ENCODE measurements around the gene TMEM232.

Gene TMEM232

GRCh38 chr5:110431603-110432002 lies 294.9 kb downstream of the TMEM232 start:
- Histone ChIP-seq H3K27ac (no peak overlapping the region), H3K9me3 (no peaks in the 10 kb centered on the region), H3K4me3 (no peak overlapping the region), H3K4me1 (no peaks in the 10 kb centered on the region), H3K27me3 (no peaks in the 10 kb centered on the region), H3K36me3 (no peaks in the 10 kb centered on the region)
- no peak for TF ChIP-seq CTCF (IDR thresholded peaks at IDR 0.05)
- intact Hi-C loops (cut with DNase I; ENCODE audit: low total_unique reads): no loop called here
- no peak for DNase-seq

GRCh38 chr5:110414360-110414759 lies 312.1 kb downstream of the TMEM232 start:
- Histone ChIP-seq H3K4me1 (no peaks in the 10 kb centered on the region), H3K27me3 (no peaks in the 10 kb centered on the region), H3K9me3 (no peaks in the 10 kb centered on the region), H3K36me3 (no peaks in the 10 kb centered on the region), H3K4me3 (no peak overlapping the region), H3K27ac (no peak overlapping the region)
- intact Hi-C loops (cut with DNase I; ENCODE audit: low total_unique reads): no loop called here
- DNase-seq: no peak
- peak; percentile 39 to 47 for TF ChIP-seq CTCF (IDR thresholded peaks at IDR 0.05)

- no peaks in the 10 kb centered on the region for H3K4me1 ChIP-seq
- no peaks in the 10 kb centered on the region for H3K27me3 ChIP-seq
- H3K4me3 ChIP-seq: no peak overlapping the region
- intact Hi-C loops (cut with DNase I; ENCODE audit: low total_unique reads): no loop called here
- no peaks in the 10 kb centered on the region for H3K36me3 ChIP-seq
- no peak for DNase-seq
- TF ChIP-seq CTCF (IDR thresholded peaks at IDR 0.05): no peak
- H3K27ac ChIP-seq: no peak overlapping the region
- H3K9me3 ChIP-seq: no peaks in the 10 kb centered on the region
These were observed 312.6 kb downstream of the TMEM232 start for GRCh38 chr5:110413856-110414255.

- DNase-seq: no peak
- no peaks in the 10 kb centered on the region for H3K4me1 ChIP-seq
- intact Hi-C loops (cut with DNase I; ENCODE audit: low total_unique reads): no loop called here
- TF ChIP-seq CTCF (IDR thresholded peaks at IDR 0.05): no peak
- no peaks in the 10 kb centered on the region for H3K27me3 ChIP-seq
- H3K4me3 ChIP-seq: no peak overlapping the region
- H3K9me3 ChIP-seq: no peaks in the 10 kb centered on the region
- H3K36me3 ChIP-seq: no peaks in the 10 kb centered on the region
- no peak overlapping the region for H3K27ac ChIP-seq
These were observed 316.9 kb downstream of the TMEM232 start for GRCh38 chr5:110409571-110409970.

- H3K27me3 ChIP-seq: no peaks in the 10 kb centered on the region
- no peak overlapping the region for H3K4me3 ChIP-seq
- TF ChIP-seq CTCF (IDR thresholded peaks at IDR 0.05): no peak
- no peak overlapping the region for H3K27ac ChIP-seq
- H3K4me1 ChIP-seq: no peaks in the 10 kb centered on the region
- H3K9me3 ChIP-seq: no peaks in the 10 kb centered on the region
- no peaks in the 10 kb centered on the region for H3K36me3 ChIP-seq
- DNase-seq: no peak
- intact Hi-C loops (cut with DNase I; ENCODE audit: low total_unique reads): no loop called here
These were observed 323.9 kb downstream of the TMEM232 start for GRCh38 chr5:110402562-110402961.

- no peaks in the 10 kb centered on the region for H3K36me3 ChIP-seq
- no peak overlapping the region for H3K27ac ChIP-seq
- no peaks in the 10 kb centered on the region for H3K9me3 ChIP-seq
- intact Hi-C loops (cut with DNase I; ENCODE audit: low total_unique reads): no loop called here
- TF ChIP-seq CTCF (IDR thresholded peaks at IDR 0.05): no peak
- no peak for DNase-seq
- no peak overlapping the region for H3K4me3 ChIP-seq
- no peaks in the 10 kb centered on the region for H3K27me3 ChIP-seq
- H3K4me1 ChIP-seq: no peaks in the 10 kb centered on the region
These were observed 324.6 kb downstream of the TMEM232 start for GRCh38 chr5:110401881-110402280.
